Sigmoid colon (tissue), 7 donors: ENCODE results near the gene PIK3CD. TPM values are rescaled to one million over a fixed set of nuclear protein-coding genes. Genes with fewer than 3 reads are reported as not detected.
"Not testable (repeated sequence)": the region's sequence is repeated elsewhere in the genome, so short reads cannot be mapped to it uniquely, and the experiment has no call there.

Experiments used
- DNase-seq: peaks from one replicate; pipeline ENCODE4 v3.0.0-alpha.2; 2019
- H3K27ac ChIP-seq, 4 donors: fragments of 200-600 bp; sonication (generic); one replicate each; pipeline ENCODE4 v1.5.1; 2016 to 2019; ENCODE audit warnings: mild to moderate bottlenecking in 1 of 4
- H3K27me3 ChIP-seq, 3 donors: fragments of 200-600 bp; sonication (generic); one replicate each; pipeline ENCODE4 v1.5.1; 2019; ENCODE audit warnings: mild to moderate bottlenecking in 1 of 3
- H3K36me3 ChIP-seq, 4 donors: fragments of 200-600 bp; sonication (generic); one replicate each; pipeline ENCODE4 v1.5.1; 2016 to 2019
- H3K4me1 ChIP-seq, 4 donors: fragments of 200-600 bp; sonication (generic); one replicate each; pipeline ENCODE4 v1.5.1; 2017 to 2019
- H3K4me3 ChIP-seq, 4 donors: fragments of 200-600 bp; sonication (generic); one replicate each; pipeline ENCODE4 v1.5.1; 2017 to 2019; ENCODE audit warnings: mild to moderate bottlenecking in 2 of 4, moderate library complexity in 1 of 4
- H3K9me3 ChIP-seq, 4 donors: fragments of 200-600 bp in 3 of 4; sonication (generic) in 3 of 4; one replicate each; pipeline versions ENCODE4 v1.5.1 to v1.6.1; 2013 to 2019
- CTCF ChIP-seq, 4 experiments: fragments of 450-650 bp in 3 of 4; fragments of 200-600 bp in 1 of 4; IDR thresholded peaks; one replicate each; pipeline ENCODE4 v1.5.1; 2016 to 2019; ENCODE audit warnings: antibody characterized with exemption in 4 of 4, mild to moderate bottlenecking in 3 of 4, moderate library complexity in 2 of 4
- EP300 ChIP-seq, 4 donors: sonication (generic); formaldehyde crosslinking; IDR thresholded peaks; one replicate each; pipeline ENCODE4 v1.6.1; 2017; ENCODE audit warnings: antibody characterized with exemption in 4 of 4
- POLR2A ChIP-seq, 2 donors: fragments of 450-650 bp; IDR thresholded peaks; one replicate each; pipeline ENCODE4 v1.6.1; 2016; ENCODE audit warnings: antibody characterized with exemption in 2 of 2, mild to moderate bottlenecking in 2 of 2, moderate library complexity in 2 of 2
- POLR2AphosphoS5 ChIP-seq, 4 donors: sonication (generic); formaldehyde crosslinking; IDR thresholded peaks; one replicate each; pipeline ENCODE4 v1.6.1; 2017; ENCODE audit warnings: antibody characterized with exemption in 4 of 4
- WGBS, 2 donors: extraction: QIAGEN DNeasy Blood & Tissue Kit; methylation state at CpG; one replicate each; pipeline ENCODE4 v1.1.7; 2013; 5-methylcytosine and 5-hydroxymethylcytosine counted together
- intact Hi-C: fragments of 100-400 bp; cut with DNase I; formaldehyde crosslinking; loops from one replicate; pipeline ENCODE4 v1.15.1; 2023
- polyA plus RNA-seq, 3 donors: library from polyadenylated mRNA; stranded (reverse); fragments of 200-250 nt; gene quantifications; one replicate each; pipeline ENCODE4 v1.2.3, GENCODE V29; 2013
- total RNA-seq, 4 donors: library from RNA; depleted of rRNA; stranded (reverse); fragments of >200 nt; gene quantifications; one replicate each; pipeline ENCODE4 v1.1.0, GENCODE V29; 2016
- donor health status: healthy with polysubstance abuse.
- donor health status: Bipolar disorder and iron deficiency.
- donor health status: healthy.

Gene PIK3CD
- total and polyA plus RNA-seq, 7 donors: 1.2 to 23.1 (median 8.7) TPM

DNA sequence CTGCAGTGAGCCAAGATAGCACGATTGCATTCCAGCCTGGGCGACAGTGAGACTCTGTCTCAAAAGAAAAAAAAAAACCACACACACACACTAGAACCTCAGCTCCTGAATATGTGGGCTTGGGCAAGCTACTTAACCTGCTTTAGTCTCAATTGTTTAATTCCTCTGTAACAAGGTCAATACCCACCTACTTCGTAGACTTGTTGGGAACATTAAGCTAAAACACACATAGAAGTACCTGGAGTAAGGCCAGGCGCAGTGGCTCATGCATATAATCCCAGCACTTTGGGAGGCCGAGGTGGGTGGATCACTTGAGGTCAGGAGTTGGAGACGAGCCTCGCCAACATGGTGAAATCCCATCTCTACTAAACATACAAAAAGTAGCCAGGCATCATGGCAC lies 95.1 kb downstream of the PIK3CD start:
- Histone ChIP-seq H3K4me1 (no peaks in the 10 kb centered on the region), H3K36me3 (peaks cover 27 to 89% (median 43%) of the 10 kb centered on the region in 4 donors), H3K27ac (no peak overlapping the region), H3K4me3 (no peak overlapping the region), H3K27me3 (no peaks in the 10 kb centered on the region), H3K9me3 (no peaks in the 10 kb centered on the region)
- intact Hi-C loops: no loop called here
- no peak for DNase-seq
- 95 to 96% methylated on average over 7 of the region's 7 CpGs for WGBS, 2 donors
- TF ChIP-seq POLR2AphosphoS5 (IDR thresholded peaks at IDR 0.05) (no peak), EP300 (IDR thresholded peaks at IDR 0.05) (no peak), CTCF (IDR thresholded peaks at IDR 0.05) (no peak), POLR2A (IDR thresholded peaks at IDR 0.05) (no peak)

GRCh38 chr1:9748391-9748790 lies 96.9 kb downstream of the PIK3CD start:
- H3K36me3 ChIP-seq: peaks cover 23 to 88% (median 37%) of the 10 kb centered on the region in 4 donors
- H3K4me3 ChIP-seq, DNase-seq, H3K27ac ChIP-seq, H3K9me3 ChIP-seq, H3K4me1 ChIP-seq, H3K27me3 ChIP-seq, intact Hi-C loops: not testable (repeated sequence)
- WGBS, 2 donors: 96 to 97% methylated on average over 9 of the region's 9 CpGs

DNA sequence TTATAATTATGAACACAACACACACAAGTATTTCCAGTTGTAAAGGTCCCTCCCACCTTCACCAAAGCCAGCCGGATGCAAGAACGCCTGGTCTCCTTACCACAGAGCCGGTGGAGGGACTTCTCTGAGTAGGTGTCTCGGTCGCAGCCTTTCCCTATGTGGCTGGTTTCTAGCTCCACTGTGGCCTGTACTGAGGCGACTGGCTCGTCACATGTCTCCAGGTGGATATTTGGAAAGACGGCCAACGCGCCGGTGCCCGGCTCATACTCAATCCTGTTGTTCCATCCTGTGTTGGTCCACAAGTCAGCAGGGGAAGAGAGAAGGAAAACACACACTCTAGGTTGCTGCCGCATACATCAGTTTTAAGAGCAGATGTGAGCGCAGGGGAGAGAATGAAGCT lies 97.8 kb downstream of the PIK3CD start:
- 98% methylated on average over 14 of the region's 14 CpGs for WGBS, 2 donors
- no peak for DNase-seq
- Histone ChIP-seq H3K27me3 (no peaks in the 10 kb centered on the region), H3K36me3 (peaks cover 13 to 87% (median 27%) of the 10 kb centered on the region in 4 donors), H3K4me3 (no peak overlapping the region), H3K9me3 (no peaks in the 10 kb centered on the region), H3K4me1 (peaks cover 0 to 8% (median 7%) of the 10 kb centered on the region in 4 donors), H3K27ac (no peak overlapping the region)
- intact Hi-C loops: no loop called here
- no peak for TF ChIP-seq POLR2AphosphoS5 (IDR thresholded peaks at IDR 0.05)
- TF ChIP-seq CTCF (IDR thresholded peaks at IDR 0.05): no peak
- TF ChIP-seq POLR2A (IDR thresholded peaks at IDR 0.05): no peak
- no peak for TF ChIP-seq EP300 (IDR thresholded peaks at IDR 0.05)

DNA sequence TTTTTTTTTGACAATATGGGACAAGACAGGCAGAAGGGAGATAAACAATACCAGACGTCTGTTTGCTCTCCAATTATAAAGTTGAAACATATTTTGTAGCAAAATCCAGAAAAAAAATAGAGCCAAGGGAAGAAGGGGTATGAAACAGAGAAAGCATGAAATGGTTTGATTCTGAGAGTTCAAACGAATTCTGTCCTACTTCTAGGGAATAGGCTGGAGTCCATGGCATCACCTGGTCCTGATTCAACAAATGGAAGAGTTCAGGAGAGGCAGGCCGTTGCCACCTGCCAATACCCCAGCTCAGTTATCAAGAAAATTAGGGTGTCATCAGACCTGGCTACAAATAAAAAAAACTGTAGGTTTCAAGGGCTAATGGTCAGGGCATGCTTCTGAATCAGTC lies 100.4 kb downstream of the PIK3CD start:
- H3K9me3 ChIP-seq: no peaks in the 10 kb centered on the region
- H3K4me3 ChIP-seq: no peak overlapping the region
- intact Hi-C loops: no loop called here
- DNase-seq: no peak
- H3K4me1 ChIP-seq: peaks cover 0 to 8% (median 7%) of the 10 kb centered on the region in 4 donors
- no peak for TF ChIP-seq POLR2A (IDR thresholded peaks at IDR 0.05)
- TF ChIP-seq CTCF (IDR thresholded peaks at IDR 0.05): no peak
- no peak for TF ChIP-seq POLR2AphosphoS5 (IDR thresholded peaks at IDR 0.05)
- no peak for TF ChIP-seq EP300 (IDR thresholded peaks at IDR 0.05)
- H3K27ac ChIP-seq: no peak overlapping the region
- H3K36me3 ChIP-seq: peaks cover 10 to 69% (median 23%) of the 10 kb centered on the region in 4 donors
- no peaks in the 10 kb centered on the region for H3K27me3 ChIP-seq
- 77 to 83% methylated on average over 3 of the region's 3 CpGs for WGBS, 2 donors

- Histone ChIP-seq H3K27me3 (no peaks in the 10 kb centered on the region), H3K9me3 (no peaks in the 10 kb centered on the region), H3K27ac (no peak overlapping the region), H3K36me3 (peaks cover 10 to 67% (median 23%) of the 10 kb centered on the region in 4 donors), H3K4me1 (peaks cover 0 to 8% (median 7%) of the 10 kb centered on the region in 4 donors), H3K4me3 (no peak overlapping the region)
- no peak for TF ChIP-seq EP300 (IDR thresholded peaks at IDR 0.05)
- peak in 1 of 4 donors; percentile 9 for TF ChIP-seq POLR2AphosphoS5 (IDR thresholded peaks at IDR 0.05)
- no peak for DNase-seq
- 93 to 95% methylated on average over 12 of the region's 12 CpGs for WGBS, 2 donors
- intact Hi-C loops: no loop called here
Measured at GRCh38 chr1:9753121-9753531, 101.6 kb downstream of the PIK3CD start.

- Histone ChIP-seq H3K36me3 (peaks cover 0 to 43% (median 10%) of the 10 kb centered on the region in 4 donors), H3K4me1 (peaks cover 0 to 13% (median 7%) of the 10 kb centered on the region in 4 donors), H3K4me3 (no peak overlapping the region), H3K9me3 (no peaks in the 10 kb centered on the region), H3K27ac (no peak overlapping the region), H3K27me3 (no peaks in the 10 kb centered on the region)
- DNase-seq: no peak
- WGBS, 2 donors: 79 to 84% methylated on average over 10 of the region's 10 CpGs
- intact Hi-C loops: no loop called here
- no peak for TF ChIP-seq EP300 (IDR thresholded peaks at IDR 0.05)
- no peak for TF ChIP-seq CTCF (IDR thresholded peaks at IDR 0.05)
- TF ChIP-seq POLR2A (IDR thresholded peaks at IDR 0.05): no peak
- no peak for TF ChIP-seq POLR2AphosphoS5 (IDR thresholded peaks at IDR 0.05)
Measured at GRCh38 chr1:9755441-9755995, 104.0 kb downstream of the PIK3CD start.
